Measurements from ENCODE around the gene GRN.

GRN gene

DNA sequence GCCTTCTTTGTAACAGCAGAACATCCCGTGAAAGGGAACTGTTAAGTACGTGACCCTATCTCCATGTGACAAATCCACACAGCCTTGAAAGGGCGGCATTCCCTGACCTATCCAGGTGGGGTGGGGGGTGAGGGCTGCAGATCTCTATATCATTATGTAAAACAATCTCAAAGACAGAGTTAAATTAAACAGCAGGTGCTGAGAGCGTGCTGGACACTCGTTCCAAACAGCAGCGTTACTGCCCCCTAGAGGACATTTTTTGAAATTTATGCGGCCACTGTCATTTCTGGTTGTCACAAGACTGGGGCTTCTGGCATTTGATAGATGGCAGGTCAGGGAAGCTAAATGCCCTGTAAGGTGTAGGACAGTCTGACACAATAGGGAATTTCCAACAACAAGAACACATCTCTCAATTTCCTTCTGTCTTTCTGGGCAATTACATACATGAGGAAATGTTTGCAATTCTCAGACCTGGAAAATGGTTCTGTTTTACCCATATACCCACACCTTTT is 13.8 kb upstream of the GRN start:
- H3K4me1 Mint-ChIP-seq = peaks cover 16% of the 10 kb centered on the region

GRCh38 chr17:44333371-44333770 is 11.7 kb upstream of the GRN start:
- H3K27me3 Mint-ChIP-seq (ENCODE audit: low read depth) = peaks cover 6% of the 10 kb centered on the region
- H3K4me1 Mint-ChIP-seq = peaks cover 20% of the 10 kb centered on the region
- no peak overlapping the region for H3K4me3 Mint-ChIP-seq
- no peak overlapping the region for H3K27ac Mint-ChIP-seq
- no peaks in the 10 kb centered on the region for H3K36me3 Mint-ChIP-seq (ENCODE audit: low read depth)
- TF ChIP-seq, protein P1, sequence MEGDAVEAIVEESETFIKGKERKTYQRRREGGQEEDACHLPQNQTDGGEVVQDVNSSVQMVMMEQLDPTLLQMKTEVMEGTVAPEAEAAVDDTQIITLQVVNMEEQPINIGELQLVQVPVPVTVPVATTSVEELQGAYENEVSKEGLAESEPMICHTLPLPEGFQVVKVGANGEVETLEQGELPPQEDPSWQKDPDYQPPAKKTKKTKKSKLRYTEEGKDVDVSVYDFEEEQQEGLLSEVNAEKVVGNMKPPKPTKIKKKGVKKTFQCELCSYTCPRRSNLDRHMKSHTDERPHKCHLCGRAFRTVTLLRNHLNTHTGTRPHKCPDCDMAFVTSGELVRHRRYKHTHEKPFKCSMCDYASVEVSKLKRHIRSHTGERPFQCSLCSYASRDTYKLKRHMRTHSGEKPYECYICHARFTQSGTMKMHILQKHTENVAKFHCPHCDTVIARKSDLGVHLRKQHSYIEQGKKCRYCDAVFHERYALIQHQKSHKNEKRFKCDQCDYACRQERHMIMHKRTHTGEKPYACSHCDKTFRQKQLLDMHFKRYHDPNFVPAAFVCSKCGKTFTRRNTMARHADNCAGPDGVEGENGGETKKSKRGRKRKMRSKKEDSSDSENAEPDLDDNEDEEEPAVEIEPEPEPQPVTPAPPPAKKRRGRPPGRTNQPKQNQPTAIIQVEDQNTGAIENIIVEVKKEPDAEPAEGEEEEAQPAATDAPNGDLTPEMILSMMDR (IDR thresholded peaks at IDR 0.05; ENCODE audit: unreplicated experiment in 3 of 3) = no peak
- H3K9me3 Mint-ChIP-seq = no peaks in the 10 kb centered on the region

More for the DNA sequence above, 13.8 kb upstream of the GRN start:
- peak overlapping the region in 1 of 3 experiments; percentile 66 for H3K4me3 Mint-ChIP-seq
- no peaks in the 10 kb centered on the region for H3K36me3 Mint-ChIP-seq (ENCODE audit: low read depth)
- peaks cover 14% of the 10 kb centered on the region for H3K27me3 Mint-ChIP-seq (ENCODE audit: low read depth)
- H3K27ac Mint-ChIP-seq = peak overlapping the region in 2 of 3 experiments; percentile 51 to 59
- no peaks in the 10 kb centered on the region for H3K9me3 Mint-ChIP-seq
- TF ChIP-seq, protein P1 (IDR thresholded peaks at IDR 0.05; ENCODE audit: unreplicated experiment in 3 of 3) = peak; percentile 76 to 86 (median 83)

DNA sequence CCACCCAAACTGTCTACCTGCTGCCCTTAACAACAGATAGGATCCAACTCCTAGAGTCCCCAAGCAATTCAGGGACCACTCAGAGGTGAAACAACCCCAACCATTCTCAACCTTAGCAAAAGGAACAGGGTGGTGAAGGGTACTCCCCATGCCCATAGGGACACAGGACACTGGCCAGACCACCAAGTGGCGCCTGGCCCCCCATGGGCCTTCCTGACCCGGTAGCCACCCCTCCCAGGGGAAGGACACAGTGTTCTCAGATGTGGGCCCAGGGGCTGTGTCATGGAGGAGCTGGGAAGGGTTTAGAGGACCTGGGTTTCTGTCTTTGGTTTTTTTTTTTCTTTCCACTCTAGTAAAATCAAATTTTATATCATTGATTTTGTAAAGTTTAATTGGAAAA is 10.8 kb upstream of the GRN start:
- Mint-ChIP-seq H3K4me3 (no peak overlapping the region), H3K9me3 (no peaks in the 10 kb centered on the region), H3K27ac (peak overlapping the region in 1 of 3 experiments; percentile 43), H3K36me3 (ENCODE audit: low read depth) (no peaks in the 10 kb centered on the region), H3K4me1 (peaks cover 23% of the 10 kb centered on the region), H3K27me3 (ENCODE audit: low read depth) (peaks cover 6% of the 10 kb centered on the region)
- TF ChIP-seq, protein P1 (IDR thresholded peaks at IDR 0.05; ENCODE audit: unreplicated experiment in 3 of 3) = no peak

GRCh38 chr17:44334727-44335126 is 10.4 kb upstream of the GRN start:
- Mint-ChIP-seq H3K4me3 (no peak overlapping the region), H3K27ac (no peak overlapping the region), H3K9me3 (no peaks in the 10 kb centered on the region), H3K36me3 (ENCODE audit: low read depth) (no peaks in the 10 kb centered on the region), H3K27me3 (ENCODE audit: low read depth) (peaks cover 6% of the 10 kb centered on the region), H3K4me1 (peaks cover 23% of the 10 kb centered on the region)
- TF ChIP-seq, protein P1 (IDR thresholded peaks at IDR 0.05; ENCODE audit: unreplicated experiment in 3 of 3) = no peak

DNA sequence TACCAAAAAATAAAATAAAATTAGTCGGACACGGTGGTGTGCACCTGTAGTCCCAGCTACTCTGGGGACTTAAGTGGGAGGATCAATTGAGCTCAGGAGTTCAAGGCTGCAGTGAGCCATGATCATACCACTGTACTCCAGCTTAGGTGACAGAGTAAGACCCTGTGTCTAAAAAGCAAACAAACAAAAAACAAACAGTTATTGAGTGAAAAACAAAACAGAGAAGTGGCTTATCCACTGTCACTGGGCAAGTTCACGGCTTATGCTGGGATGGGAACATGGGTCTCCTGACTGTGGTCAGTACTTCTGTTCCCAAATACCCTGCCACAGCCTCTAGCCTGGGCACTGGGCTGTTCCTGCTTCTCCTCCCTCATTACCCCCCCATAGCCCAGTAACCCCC is 9.5 kb upstream of the GRN start:
- H3K4me3 Mint-ChIP-seq = no peak overlapping the region
- TF ChIP-seq, protein P1 (IDR thresholded peaks at IDR 0.05; ENCODE audit: unreplicated experiment in 3 of 3) = no peak
- no peaks in the 10 kb centered on the region for H3K9me3 Mint-ChIP-seq

GRCh38 chr17:44335968-44336367 is 9.1 kb upstream of the GRN start:
- Mint-ChIP-seq H3K9me3 (no peaks in the 10 kb centered on the region), H3K36me3 (ENCODE audit: low read depth) (no peaks in the 10 kb centered on the region), H3K4me3 (no peak overlapping the region), H3K4me1 (peaks cover 33% of the 10 kb centered on the region), H3K27me3 (ENCODE audit: low read depth) (peaks cover 6% of the 10 kb centered on the region), H3K27ac (peak overlapping the region in 2 of 3 experiments; percentile 76 to 79)
- TF ChIP-seq, protein P1 (IDR thresholded peaks at IDR 0.05; ENCODE audit: unreplicated experiment in 3 of 3) = no peak

More for the DNA sequence above, 9.5 kb upstream of the GRN start:
- H3K27me3 Mint-ChIP-seq (ENCODE audit: low read depth) = peaks cover 6% of the 10 kb centered on the region
- no peaks in the 10 kb centered on the region for H3K36me3 Mint-ChIP-seq (ENCODE audit: low read depth)
- peaks cover 29% of the 10 kb centered on the region for H3K4me1 Mint-ChIP-seq
- peak overlapping the region in 1 of 3 experiments; percentile 76 for H3K27ac Mint-ChIP-seq

All from nephron (organoid).